DMS53 treated with DMSO at 0.1 percent for 48 hours (cell line): ENCODE results near the gene USP48.
"Not testable (repeated sequence)": the region's sequence is repeated elsewhere in the genome, so short reads cannot be mapped to it uniquely, and the experiment has no call there.

ENCODE experiments used
- DNase-seq: peaks from one replicate; lab custom pipeline; 2025; ENCODE audit not compliant: unreplicated experiment; lab: John Stamatoyannopoulos, UW

Gene USP48

DNA sequence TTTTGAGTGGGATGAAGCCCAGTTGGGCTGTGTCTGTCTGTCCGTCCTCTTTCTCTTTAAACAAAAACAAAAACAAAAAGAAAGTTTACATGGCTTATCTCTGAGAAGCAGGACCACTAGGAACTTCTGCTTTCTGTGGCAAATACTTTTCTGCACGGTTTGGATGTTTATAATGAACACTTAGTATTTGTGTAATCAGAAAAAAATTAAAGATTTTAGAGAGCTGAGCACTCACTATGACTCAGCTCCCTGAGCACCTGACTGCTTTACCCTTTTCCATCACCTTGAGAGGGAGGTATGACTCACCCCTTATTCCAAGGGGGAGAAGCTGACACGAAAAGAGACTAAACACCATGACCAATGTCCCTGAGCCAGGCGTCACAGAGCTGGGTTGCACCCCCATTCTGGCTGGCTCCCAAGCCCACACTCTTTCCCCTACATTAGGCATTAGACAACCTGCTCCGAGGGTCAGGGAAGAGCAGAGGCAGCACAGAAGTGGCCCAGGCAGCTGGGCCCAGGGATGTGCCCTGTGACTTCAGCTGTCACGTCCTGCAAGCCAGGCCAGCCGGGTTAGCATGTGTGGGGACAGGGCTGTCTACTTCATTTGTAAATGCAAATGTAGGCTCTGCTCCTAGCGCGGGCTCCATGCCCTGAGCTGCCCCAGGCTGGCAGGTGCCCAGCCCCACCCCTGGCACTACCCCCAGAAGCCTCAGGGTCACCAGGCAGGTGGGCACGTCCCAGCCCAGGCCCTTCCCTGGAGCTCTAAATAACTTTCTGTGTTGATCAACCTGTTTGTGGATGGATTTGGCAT, 144.2 kb downstream of the USP48 start:
- DNase-seq, result peak; percentile 95

DNA sequence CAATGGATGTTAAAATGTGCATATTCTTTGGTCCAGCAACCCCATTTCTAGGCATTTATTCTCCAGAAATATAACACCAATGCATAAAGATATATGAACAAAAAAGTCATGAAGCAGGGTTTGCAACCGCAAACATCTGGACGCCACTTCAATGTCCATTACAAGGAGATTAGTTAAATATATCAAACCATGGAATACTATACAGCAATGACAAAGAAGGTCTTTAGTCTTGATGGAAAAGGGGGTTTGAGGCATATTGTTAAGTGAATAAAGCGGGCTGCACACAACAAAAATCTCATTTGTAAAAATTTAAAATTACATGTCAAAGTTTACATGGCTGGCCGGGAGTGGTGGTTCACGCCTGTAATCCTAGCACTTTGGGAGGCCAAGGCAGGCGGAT, 145.4 kb downstream of the USP48 start:
- no peak for DNase-seq

DNA sequence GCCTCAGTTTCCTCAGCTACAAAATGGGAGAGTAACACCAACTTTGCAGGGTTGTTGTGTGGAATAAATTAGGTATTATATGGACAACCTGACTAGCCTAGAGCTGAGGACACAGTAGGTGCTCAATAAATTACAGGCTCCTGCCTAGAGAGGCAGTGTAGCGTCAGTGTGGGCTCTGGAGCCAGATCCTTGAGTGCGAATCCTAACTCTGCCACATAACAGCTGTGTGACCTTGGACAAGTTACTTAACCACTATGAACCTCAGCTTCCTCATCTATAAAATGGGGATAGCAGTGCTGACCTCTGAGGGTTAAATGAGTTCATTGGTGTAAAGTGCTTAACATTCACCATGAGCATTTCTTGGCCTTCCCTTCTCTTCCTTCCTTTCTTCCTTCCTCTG, 146.9 kb downstream of the USP48 start:
- DNase-seq, result no peak

DNA sequence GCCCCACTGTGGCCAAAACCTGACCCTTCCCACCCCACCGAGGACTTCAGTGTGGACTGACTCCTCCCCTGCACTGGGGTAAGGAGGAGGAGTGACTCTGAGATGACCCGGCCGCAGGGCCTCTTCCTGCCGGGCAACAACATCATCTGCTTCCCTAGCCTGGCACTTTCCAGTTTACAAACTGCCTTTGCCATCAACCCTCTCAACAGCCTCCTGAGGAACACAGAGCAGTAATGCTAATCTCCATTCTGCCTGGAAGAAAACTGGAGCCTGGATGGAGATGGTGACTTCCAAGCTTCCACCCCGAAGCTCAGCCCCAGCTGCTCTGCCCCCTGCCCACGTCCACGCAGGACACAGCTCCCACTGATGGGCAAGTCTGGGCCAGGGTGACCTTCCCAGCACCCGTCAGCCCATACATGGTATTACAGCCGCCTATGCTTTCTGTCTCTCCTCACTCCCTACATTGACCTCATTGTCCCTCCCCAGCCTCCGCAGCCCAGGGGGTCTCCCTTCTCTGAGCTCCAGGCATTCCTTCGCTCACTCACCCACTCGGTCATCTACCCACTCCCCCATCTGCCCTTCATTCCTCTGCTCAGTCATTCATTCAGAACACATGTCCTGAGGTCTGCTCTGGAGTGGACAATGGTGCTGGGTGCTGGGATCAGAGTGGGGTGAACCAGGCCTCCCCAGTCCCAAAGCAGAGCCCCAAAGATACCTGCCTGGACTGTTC, 148.0 kb downstream of the USP48 start:
- peak; percentile 78 for DNase-seq

DNA sequence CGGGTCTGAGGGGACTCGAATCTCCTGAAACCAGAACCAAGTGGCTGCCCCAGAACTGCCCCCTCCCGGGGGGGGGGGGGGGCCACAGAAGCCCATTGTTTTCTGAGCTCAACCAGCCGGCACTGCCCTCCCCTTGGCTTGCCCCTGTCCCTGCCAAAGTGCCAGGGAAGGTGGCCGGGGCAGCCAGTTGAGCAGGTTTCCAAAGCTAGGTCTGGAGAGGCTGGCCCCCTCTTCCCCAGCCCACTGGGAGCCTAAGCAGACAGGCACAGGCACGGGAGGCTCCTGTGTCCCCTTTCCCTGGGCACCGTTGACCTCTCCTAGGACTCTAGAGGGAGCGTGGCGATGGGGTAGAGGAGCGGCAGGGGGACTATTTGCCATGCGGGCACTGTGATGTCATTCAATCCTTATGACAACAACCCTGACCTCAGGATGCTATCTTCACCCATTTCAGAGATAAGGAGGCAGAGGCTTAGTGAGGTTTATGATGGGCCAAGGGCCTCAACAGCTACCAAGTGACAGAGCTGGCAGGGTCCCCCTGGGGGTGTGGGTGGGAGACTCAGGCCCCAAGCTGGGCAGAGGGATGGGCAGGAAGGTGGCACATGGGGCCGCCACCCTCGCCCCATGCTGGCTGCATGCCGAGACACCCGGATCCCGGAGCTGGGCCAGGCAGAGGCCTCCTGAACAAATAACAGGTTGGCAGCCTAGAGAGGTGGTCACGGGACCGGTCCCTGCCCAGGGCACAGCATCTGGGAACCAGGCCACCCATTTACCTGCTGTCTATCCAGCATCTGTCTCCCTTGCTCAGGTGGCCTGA, 148.8 kb downstream of the USP48 start:
- DNase-seq, result peak; percentile 78

DNA sequence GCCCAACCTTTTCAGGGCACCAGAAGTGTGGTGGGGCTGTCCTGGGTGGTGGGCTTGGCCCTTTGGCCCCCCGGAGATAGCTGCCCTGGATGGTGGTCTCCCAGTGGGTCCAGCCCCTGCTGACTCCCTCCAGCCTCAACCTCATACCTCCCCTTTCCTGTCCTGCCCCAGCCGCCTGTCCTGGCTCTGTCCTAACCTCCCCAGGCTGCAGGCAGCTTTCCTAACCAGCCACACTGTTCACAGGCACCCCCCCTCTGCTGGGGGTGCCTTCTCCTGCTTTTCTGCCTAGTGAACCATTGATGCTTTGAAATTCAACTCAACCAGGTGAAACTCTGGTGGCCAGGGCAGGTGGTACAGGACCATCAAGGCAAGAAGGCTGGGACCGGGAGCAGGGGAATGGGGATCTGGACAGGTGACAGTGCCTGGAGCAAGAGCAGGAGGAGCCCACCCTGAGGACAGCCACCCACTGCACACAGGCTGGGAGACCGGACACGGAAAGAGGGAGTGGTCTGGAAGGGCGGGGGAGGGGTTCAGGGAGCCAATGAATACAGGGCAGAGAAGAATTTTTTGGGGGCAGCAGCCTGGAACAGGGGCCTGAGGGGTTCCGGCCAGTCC, 149.7 kb downstream of the USP48 start:
- no peak for DNase-seq

DNA sequence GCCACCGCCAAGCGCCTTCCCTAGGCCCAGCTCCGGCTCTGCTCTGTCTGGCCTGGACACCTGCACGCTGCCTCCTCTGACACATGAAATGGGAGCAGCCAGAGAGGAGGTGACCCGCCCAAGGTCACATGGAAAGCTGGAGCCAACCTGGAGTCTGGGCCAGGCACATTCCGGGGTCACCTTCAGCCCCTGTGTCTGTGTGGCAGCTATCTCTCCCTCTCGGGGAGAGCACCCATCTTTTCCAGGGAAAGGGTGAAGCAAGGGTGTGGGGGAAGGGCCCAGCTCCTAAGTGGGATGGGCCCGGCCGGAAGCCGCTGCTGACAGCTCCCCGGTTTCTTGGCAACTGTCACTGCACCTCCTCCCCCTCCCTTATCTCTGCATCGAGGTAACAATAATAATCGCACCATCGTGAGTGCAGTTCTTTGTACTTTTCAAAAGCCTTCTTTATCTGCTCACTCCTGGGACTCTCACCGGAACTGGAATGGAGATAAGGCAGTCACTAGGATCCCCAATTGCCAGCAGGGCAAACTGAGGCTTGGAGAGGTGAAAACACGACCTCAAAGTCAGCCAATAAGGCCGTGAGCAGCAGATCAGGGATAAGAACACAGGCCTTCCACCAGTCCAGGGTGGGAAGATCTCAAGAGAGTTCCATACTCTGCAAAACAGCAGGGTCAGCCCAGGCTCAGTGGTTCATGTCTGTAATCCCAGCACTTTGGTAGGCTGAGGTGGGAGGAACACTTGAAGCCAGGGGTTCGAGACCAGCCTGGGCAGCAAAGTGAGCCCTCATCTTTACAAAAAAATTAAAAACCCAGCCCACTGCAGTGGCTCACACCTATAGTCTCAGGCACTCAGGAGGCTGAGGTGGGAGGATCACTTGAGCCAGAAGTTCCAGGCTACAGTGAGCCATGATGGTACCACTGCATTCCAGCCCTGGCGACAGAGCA, 150.7 kb downstream of the USP48 start:
- no peak for DNase-seq

DNA sequence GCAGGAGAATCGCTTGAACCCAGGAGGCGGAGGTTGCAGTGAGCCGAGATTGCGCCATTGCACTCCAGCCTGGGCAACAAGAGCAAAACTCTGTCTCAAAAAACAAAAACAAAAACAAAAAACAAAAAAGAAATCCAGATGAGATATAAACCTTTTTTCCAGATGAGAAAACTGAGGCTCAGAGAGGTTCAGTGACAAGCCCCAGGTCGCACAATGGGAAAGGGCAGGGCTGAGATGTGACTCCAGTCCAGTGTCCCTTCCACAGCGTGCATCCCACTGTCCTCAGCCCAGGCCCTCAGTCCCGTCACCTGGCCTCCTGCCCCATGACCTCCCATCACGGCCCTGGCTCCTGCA, 151.4 kb downstream of the USP48 start:
- not testable (repeated sequence) for DNase-seq

DNA sequence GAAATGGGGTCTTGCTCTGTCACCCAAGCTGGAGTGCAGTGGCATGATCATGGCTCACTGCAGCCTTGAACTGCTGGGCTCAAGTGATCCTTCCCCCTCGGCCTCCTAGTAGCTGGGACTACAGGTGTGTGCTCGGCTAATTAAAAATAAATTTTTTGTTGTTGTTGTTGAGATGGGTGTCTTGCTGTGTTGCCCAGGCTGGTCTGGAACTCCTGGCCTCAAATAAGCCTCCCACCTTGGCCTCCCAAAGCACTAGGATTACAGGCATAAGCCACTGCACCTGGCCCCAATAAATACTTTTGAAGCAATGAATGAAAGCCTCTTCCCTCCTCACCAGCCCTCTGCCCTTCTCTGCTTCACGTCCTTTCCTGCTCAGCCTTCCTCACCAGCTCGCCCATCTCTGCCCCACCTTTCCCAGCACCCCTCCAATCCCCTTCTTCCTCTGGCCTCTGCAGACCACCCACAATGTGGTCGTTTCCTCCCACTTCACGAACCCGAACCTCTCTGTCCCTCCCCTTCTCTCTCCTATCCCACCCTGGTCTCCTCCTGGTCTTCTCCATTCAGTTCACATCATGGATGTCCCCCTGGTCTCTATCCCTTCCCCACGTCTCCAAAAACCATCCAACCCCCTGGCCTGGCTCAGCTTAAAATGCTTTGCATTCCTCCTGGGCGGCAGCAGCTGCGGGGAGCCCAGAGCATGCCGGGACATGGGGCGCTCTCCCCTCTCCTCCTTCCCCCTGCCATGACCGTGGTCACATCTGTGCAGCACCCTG, 152.2 kb downstream of the USP48 start:
- no peak for DNase-seq

DNA sequence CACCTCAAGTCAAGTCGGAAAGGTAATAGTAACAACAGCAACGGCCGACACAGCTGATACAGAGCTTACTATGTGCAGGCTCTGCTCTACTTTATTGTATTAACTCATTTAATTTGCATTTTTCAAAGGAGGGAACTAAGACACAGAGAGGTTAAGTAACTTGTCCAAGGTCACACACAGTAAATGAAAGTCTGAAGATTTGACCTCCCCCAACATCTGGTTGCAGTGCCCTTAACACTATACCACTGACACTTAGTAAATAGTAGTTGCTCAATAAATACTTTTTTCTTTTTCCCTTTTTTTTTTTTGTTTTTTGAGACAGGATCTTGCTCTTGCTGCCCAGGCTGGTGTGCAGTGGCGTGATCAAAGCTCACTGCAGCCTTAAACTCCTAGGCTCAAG, 153.0 kb downstream of the USP48 start:
- DNase-seq, result no peak

DNA sequence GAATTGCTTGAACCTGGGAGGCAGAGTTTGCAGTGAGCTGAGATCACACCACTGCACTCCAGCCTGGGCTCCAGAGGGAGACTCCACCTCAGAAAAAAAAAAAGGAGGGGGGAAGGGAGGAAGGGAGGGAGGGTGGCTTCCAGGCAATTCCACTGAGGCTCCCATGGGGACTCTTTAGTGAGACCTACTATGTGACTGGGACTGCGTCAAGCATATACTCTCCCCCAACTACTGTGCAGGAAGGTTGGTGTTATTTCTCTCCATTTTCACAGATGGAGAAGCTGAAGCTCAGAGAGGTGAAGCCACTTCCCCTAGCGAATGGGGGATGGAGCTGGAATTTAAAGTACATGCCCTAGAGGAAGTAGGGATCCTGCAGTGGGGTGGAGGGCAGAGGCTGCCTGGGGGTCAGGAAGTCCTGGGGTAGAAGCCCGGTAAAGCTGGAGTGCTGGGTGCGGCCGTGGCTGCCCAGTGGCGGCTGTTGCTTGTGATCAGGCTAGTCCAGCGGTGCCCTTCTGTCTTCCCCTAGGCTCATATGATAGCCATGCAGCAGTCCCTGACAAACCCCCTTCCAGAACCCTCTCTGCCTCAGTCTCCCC, 154.1 kb downstream of the USP48 start:
- no peak for DNase-seq
